GM12878 (cell line): ENCODE measurements around the gene FAM229A. TPM values are rescaled to one million over a fixed set of nuclear protein-coding genes. Genes with fewer than 3 reads are reported as not detected.

Source experiments
- BCL11A ChIP-seq: IDR thresholded peaks from 2 replicates; pipeline ENCODE4 v1.6.1; 2011; ENCODE audit warnings: low read depth, low read length
- BHLHE40 ChIP-seq, 2 experiments: fragments of 450-650 bp in 1 of 2; IDR thresholded peaks; 2 replicates each; pipeline ENCODE4 v1.6.1; 2011 to 2017; ENCODE audit warnings: low read depth in 2 of 2, borderline replicate concordance in 1 of 2, improper control_type of control experiment in 1 of 2, low read length in 1 of 2, mild to moderate bottlenecking in 1 of 2
- BMI1 ChIP-seq: fragments of 450-650 bp; IDR thresholded peaks from 2 replicates; pipeline ENCODE4 v1.6.1; 2016; ENCODE audit warnings: mild to moderate bottlenecking, moderate library complexity, borderline replicate concordance
- CBFB ChIP-seq: IDR thresholded peaks from 2 replicates; pipeline ENCODE4 v1.6.1; 2016; ENCODE audit warnings: antibody characterized with exemption, low read depth
- DPF2 ChIP-seq: fragments of 450-650 bp; IDR thresholded peaks from 2 replicates; pipeline ENCODE4 v1.6.1; 2017; ENCODE audit warnings: mild to moderate bottlenecking
- EED ChIP-seq: sonication (generic); IDR thresholded peaks from 2 replicates; pipeline ENCODE4 v1.6.1; 2016; ENCODE audit warnings: antibody characterized with exemption, low read depth
- EP300 ChIP-seq, 2 experiments: fragments of 150-350 bp in 1 of 2; IDR thresholded peaks; 2 replicates each; pipeline ENCODE4 v1.6.1; 2011 to 2012; ENCODE audit warnings: low read depth in 2 of 2, low read length in 2 of 2, borderline replicate concordance in 1 of 2, improper control_type of control experiment in 1 of 2, inconsistent platforms in 1 of 2; ENCODE audit not compliant: control insufficient read depth in 1 of 2
- HDGF ChIP-seq: fragments of 450-650 bp; IDR thresholded peaks from 2 replicates; pipeline ENCODE4 v1.6.1; 2016; ENCODE audit warnings: antibody characterized with exemption
- IRF4 ChIP-seq: IDR thresholded peaks from 2 replicates; pipeline ENCODE4 v1.6.1; 2011; ENCODE audit warnings: low read depth, low read length
- JUNB ChIP-seq: IDR thresholded peaks from 2 replicates; pipeline ENCODE4 v1.6.1; 2016; ENCODE audit warnings: antibody characterized with exemption, mild to moderate bottlenecking
- KAT2A ChIP-seq: conservative IDR thresholded peaks from 2 replicates; pipeline ENCODE4 v1.6.1; 2011; ENCODE audit warnings: low read depth, low read length; ENCODE audit not compliant: control insufficient read depth
- KDM1A ChIP-seq: fragments of 200-600 bp; sonication (generic); IDR thresholded peaks from 2 replicates; pipeline ENCODE4 v1.6.1; 2016; ENCODE audit warnings: borderline replicate concordance
- KLF5 ChIP-seq: fragments of 450-650 bp; IDR thresholded peaks from 2 replicates; pipeline ENCODE4 v1.6.1; 2014; ENCODE audit warnings: mild to moderate bottlenecking; ENCODE audit not compliant: partially characterized antibody
- MAX ChIP-seq: IDR thresholded peaks from 2 replicates; pipeline ENCODE4 v1.6.1; 2012; ENCODE audit warnings: low read depth, low read length, improper control_type of control experiment
- MTA3 ChIP-seq: IDR thresholded peaks from 2 replicates; pipeline ENCODE4 v1.6.1; 2012; ENCODE audit warnings: low read length, inconsistent platforms, borderline replicate concordance
- NR2C2 ChIP-seq: IDR thresholded peaks from 2 replicates; pipeline ENCODE4 v1.6.1; 2011; ENCODE audit warnings: borderline replicate concordance, low read depth; ENCODE audit not compliant: control insufficient read depth, insufficient read length
- NR2F1 ChIP-seq: fragments of 450-650 bp; conservative IDR thresholded peaks from 2 replicates; pipeline ENCODE4 v1.6.1; 2017; ENCODE audit warnings: mild to moderate bottlenecking
- POLR2A ChIP-seq: IDR thresholded peaks from 2 replicates; pipeline ENCODE4 v1.6.1; 2011; ENCODE audit warnings: low read depth, mild to moderate bottlenecking, low read length
- POLR2AphosphoS5 ChIP-seq: IDR thresholded peaks from 2 replicates; pipeline ENCODE4 v1.6.1; 2011; ENCODE audit warnings: mild to moderate bottlenecking, low read length, inconsistent platforms
- RBBP5 ChIP-seq: fragments of 200-600 bp; sonication (generic); conservative IDR thresholded peaks from 2 replicates; pipeline ENCODE4 v1.6.1; 2016
- RCOR1 ChIP-seq: conservative IDR thresholded peaks from 2 replicates; pipeline ENCODE4 v1.6.1; 2012; ENCODE audit warnings: low read depth, low read length, improper control_type of control experiment
- SIN3A ChIP-seq: IDR thresholded peaks from 2 replicates; pipeline ENCODE4 v1.6.1; 2012; ENCODE audit warnings: low read depth, low read length, improper control_type of control experiment
- SMARCA5 ChIP-seq: fragments of 450-650 bp; IDR thresholded peaks from 2 replicates; pipeline ENCODE4 v1.6.1; 2017; ENCODE audit warnings: mild to moderate bottlenecking
- SP1 ChIP-seq: IDR thresholded peaks from one replicate; pipeline ENCODE4 v1.6.1; 2011; ENCODE audit warnings: low read depth, low read length
- TBL1XR1 ChIP-seq: IDR thresholded peaks from 2 replicates; pipeline ENCODE4 v1.6.1; 2012; ENCODE audit warnings: low read depth, low read length, improper control_type of control experiment
- TCF12 ChIP-seq: IDR thresholded peaks from 2 replicates; pipeline ENCODE4 v1.6.1; 2011; ENCODE audit warnings: low read depth, mild to moderate bottlenecking, low read length
- TCF3 ChIP-seq: IDR thresholded peaks from 2 replicates; pipeline ENCODE4 v1.6.1; 2012; ENCODE audit warnings: low read depth, mild to moderate bottlenecking, low read length, borderline replicate concordance; ENCODE audit not compliant: insufficient read depth
- TCF7 ChIP-seq: IDR thresholded peaks from 2 replicates; pipeline ENCODE4 v1.6.1; 2014; ENCODE audit warnings: antibody characterized with exemption, borderline replicate concordance
- ZNF207 ChIP-seq: fragments of 450-650 bp; IDR thresholded peaks from 2 replicates; pipeline ENCODE4 v1.6.1; 2014; ENCODE audit warnings: antibody characterized with exemption, mild to moderate bottlenecking, borderline replicate concordance
- ZNF217 ChIP-seq: fragments of 450-650 bp; IDR thresholded peaks from 2 replicates; pipeline ENCODE4 v1.6.1; 2017; ENCODE audit warnings: antibody characterized with exemption, mild to moderate bottlenecking
- ZZZ3 ChIP-seq: IDR thresholded peaks from 2 replicates; pipeline ENCODE4 v1.6.1; 2011; ENCODE audit warnings: low read depth; ENCODE audit not compliant: control insufficient read depth, insufficient read length
- polyA plus RNA-seq, 11 experiments: library from polyadenylated mRNA; depleted of rRNA in 4 of 11; unstranded in 6 of 11; stranded (reverse) in 5 of 11; fragments of >200 nt; fragmentation: Nextera tagmentation in 4 of 11; fragmentation: Illumina TruSeq in 1 of 11; extraction: Ambion mirVana in 4 of 11; extraction: Trizol in 1 of 11; gene quantifications; 1 replicate in 1 of 11; 2 replicates in 10 of 11; pipeline versions ENCODE4 v1.2.1 to v1.2.3, GENCODE V29; 2011 to 2016; ENCODE audit warnings: inconsistent platforms in 2 of 11, missing spikeins in 2 of 11, low read depth in 1 of 11
- total RNA-seq, 4 experiments: library from RNA; depleted of rRNA in 3 of 4; stranded (reverse); fragments of >200 nt in 3 of 4; fragmentation: Illumina TruSeq in 1 of 4; extraction: Trizol in 1 of 4; gene quantifications; 2 replicates each; pipeline versions ENCODE4 v1.2.1 to v1.2.3, GENCODE V29; 2013 to 2021
- TF ChIP-seq, protein P1 (sequence below): IDR thresholded peaks from 2 replicates; pipeline ENCODE4 v1.6.1; 2011; ENCODE audit warnings: mild to moderate bottlenecking, low read depth, low read length, moderate library complexity; ENCODE audit not compliant: insufficient replicate concordance
- TF ChIP-seq, protein P2 (sequence below): fragments of 450-650 bp; IDR thresholded peaks from 2 replicates; pipeline ENCODE4 v1.6.1; 2017; ENCODE audit warnings: borderline replicate concordance

Gene FAM229A
- total and polyA plus RNA-seq, 10 of the 15 experiments (the other 5 are each of a cell fraction or from before 2014, with no cell fraction given): 0.02 to 5.3 (median 1.4) TPM; not detected in 1

GRCh38 chr1:32337855-32338636, 24.2 kb downstream of the FAM229A start (continued):
- TF ChIP-seq, protein P1, sequence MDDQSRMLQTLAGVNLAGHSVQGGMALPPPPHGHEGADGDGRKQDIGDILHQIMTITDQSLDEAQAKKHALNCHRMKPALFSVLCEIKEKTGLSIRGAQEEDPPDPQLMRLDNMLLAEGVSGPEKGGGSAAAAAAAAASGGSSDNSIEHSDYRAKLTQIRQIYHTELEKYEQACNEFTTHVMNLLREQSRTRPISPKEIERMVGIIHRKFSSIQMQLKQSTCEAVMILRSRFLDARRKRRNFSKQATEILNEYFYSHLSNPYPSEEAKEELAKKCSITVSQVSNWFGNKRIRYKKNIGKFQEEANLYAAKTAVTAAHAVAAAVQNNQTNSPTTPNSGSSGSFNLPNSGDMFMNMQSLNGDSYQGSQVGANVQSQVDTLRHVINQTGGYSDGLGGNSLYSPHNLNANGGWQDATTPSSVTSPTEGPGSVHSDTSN: peak; percentile 33
- TF ChIP-seq ZNF217 (peak; percentile 28; the same call in 1 of the 2 replicates), POLR2AphosphoS5 (no peak), BCL11A (peak; percentile 26; the same call in 1 of the 2 replicates), MTA3 (no peak), TCF12 (peak; percentile 88), BMI1 (no peak), HDGF (0 out of 2 replicates have a peak, but pooled peaks have one; percentile 89), NR2F1 (peak; percentile 98), TCF3 (peak; percentile 89), EED (no peak), IRF4 (no peak), CBFB (no peak), SP1 (peak; percentile 26), SIN3A (no peak), DPF2 (no peak), POLR2A (no peak), RBBP5 (no peak), KAT2A (no peak), JUNB (no peak), KDM1A (no peak), EP300 (IDR thresholded peaks at IDR 0.05; ENCODE audit: borderline replicate concordance in 1 of 2, control insufficient read depth in 1 of 2, low read depth in 2 of 2, low read length in 2 of 2) (0 out of 4 replicates have a peak, but pooled peaks of 1 of the 2 experiments have one; percentile 11), NR2C2 (peak; percentile 49), SMARCA5 (no peak), RCOR1 (no peak), ZZZ3 (no peak), KLF5 (no peak), BHLHE40 (IDR thresholded peaks at IDR 0.05; ENCODE audit: borderline replicate concordance in 1 of 2, low read depth in 2 of 2, low read length in 1 of 2) (peak; percentile 89 to 93), MAX (no peak), TCF7 (no peak), ZNF207 (no peak), TBL1XR1 (no peak)
- TF ChIP-seq, protein P2, sequence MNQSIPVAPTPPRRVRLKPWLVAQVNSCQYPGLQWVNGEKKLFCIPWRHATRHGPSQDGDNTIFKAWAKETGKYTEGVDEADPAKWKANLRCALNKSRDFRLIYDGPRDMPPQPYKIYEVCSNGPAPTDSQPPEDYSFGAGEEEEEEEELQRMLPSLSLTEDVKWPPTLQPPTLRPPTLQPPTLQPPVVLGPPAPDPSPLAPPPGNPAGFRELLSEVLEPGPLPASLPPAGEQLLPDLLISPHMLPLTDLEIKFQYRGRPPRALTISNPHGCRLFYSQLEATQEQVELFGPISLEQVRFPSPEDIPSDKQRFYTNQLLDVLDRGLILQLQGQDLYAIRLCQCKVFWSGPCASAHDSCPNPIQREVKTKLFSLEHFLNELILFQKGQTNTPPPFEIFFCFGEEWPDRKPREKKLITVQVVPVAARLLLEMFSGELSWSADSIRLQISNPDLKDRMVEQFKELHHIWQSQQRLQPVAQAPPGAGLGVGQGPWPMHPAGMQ: no peak
